CD14-positive monocyte (primary cell): ENCODE results near the gene LYVE1. TPM values are rescaled to one million over a fixed set of nuclear protein-coding genes. Genes with fewer than 3 reads are reported as not detected.

Experiments
- DNase-seq, 3 donors: peaks; one replicate each; pipeline ENCODE4 v3.0.0-alpha.2; 2011 to 2022
- H2AFZ ChIP-seq: 2 replicates; pipeline ENCODE4 v1.6.0; 2012; ENCODE audit warnings: mild to moderate bottlenecking, low read depth, low read length, inconsistent platforms; ENCODE audit not compliant: insufficient read depth, poor library complexity, severe bottlenecking
- H3K27ac ChIP-seq, 2 donors: 1 replicate in 1 of 2; 2 replicates in 1 of 2; pipeline ENCODE4 v1.5.1; 2012 to 2013; ENCODE audit warnings: low read length in 2 of 2, control low read depth in 1 of 2, inconsistent platforms in 1 of 2, low read depth in 1 of 2, mild to moderate bottlenecking in 1 of 2
- H3K27me3 ChIP-seq, 2 donors: one replicate each; pipeline versions ENCODE4 v1.6.0 to v1.6.1; 2011 to 2013; ENCODE audit warnings: low read length in 2 of 2; ENCODE audit not compliant: control insufficient read depth in 2 of 2, insufficient read depth in 2 of 2
- H3K36me3 ChIP-seq, 2 donors: replicated peaks in 1 of 2; 1 replicate in 1 of 2; 2 replicates in 1 of 2; pipeline versions ENCODE4 v1.5.1 to v1.6.1; 2012 to 2013; ENCODE audit warnings: low read length in 2 of 2, control low read depth in 1 of 2, inconsistent platforms in 1 of 2, mild to moderate bottlenecking in 1 of 2; ENCODE audit not compliant: insufficient read depth in 2 of 2, control insufficient read depth in 1 of 2
- H3K4me1 ChIP-seq, 2 donors: 1 replicate in 1 of 2; 2 replicates in 1 of 2; pipeline versions ENCODE4 v1.5.1 to v1.6.1; 2012 to 2013; ENCODE audit warnings: low read length in 2 of 2, control low read depth in 1 of 2, inconsistent platforms in 1 of 2, mild to moderate bottlenecking in 1 of 2, moderate library complexity in 1 of 2; ENCODE audit not compliant: insufficient read depth in 2 of 2, control insufficient read depth in 1 of 2
- H3K4me2 ChIP-seq: replicated peaks from 2 replicates; pipeline ENCODE3; 2012; ENCODE audit warnings: low read length, moderate library complexity, mild to moderate bottlenecking; ENCODE audit not compliant: poor library complexity, severe bottlenecking; ENCODE audit errors: extremely low read depth
- H3K4me3 ChIP-seq, 3 experiments: fragments of 200-600 bp in 1 of 3; sonication (generic) in 1 of 3; replicated peaks in 1 of 3; 1 replicate in 2 of 3; 2 replicates in 1 of 3; pipeline ENCODE4 v1.5.1; 2011 to 2013; ENCODE audit warnings: low read length in 3 of 3, mild to moderate bottlenecking in 3 of 3, control low read depth in 2 of 3, low read depth in 2 of 3, inconsistent platforms in 1 of 3, moderate library complexity in 1 of 3
- H3K79me2 ChIP-seq: 2 replicates; pipeline ENCODE4 v1.6.0; 2012; ENCODE audit warnings: mild to moderate bottlenecking, control low read depth, inconsistent platforms, low read length, moderate library complexity; ENCODE audit not compliant: insufficient read depth
- H3K9ac ChIP-seq: 2 replicates; pipeline ENCODE4 v1.6.0; 2017; ENCODE audit warnings: low read length, mild to moderate bottlenecking; ENCODE audit not compliant: insufficient read depth, poor library complexity, severe bottlenecking
- H3K9me3 ChIP-seq, 2 donors: replicated peaks in 1 of 2; 1 replicate in 1 of 2; 2 replicates in 1 of 2; pipeline versions ENCODE4 v1.5.1 to v1.6.1; 2012 to 2013; ENCODE audit warnings: low read length in 2 of 2, control low read depth in 1 of 2; ENCODE audit not compliant: control insufficient read depth in 1 of 2, insufficient read depth in 1 of 2
- H4K20me1 ChIP-seq: 2 replicates; pipeline ENCODE4 v1.6.0; 2012; ENCODE audit warnings: mild to moderate bottlenecking, low read length, control low read depth, moderate library complexity; ENCODE audit not compliant: insufficient read depth
- H3K27ac Mint-ChIP-seq, 7 donors: one replicate each; pipeline ENCODE4 v1.8.0; 2020; ENCODE audit warnings: mild to moderate bottlenecking in 7 of 7, mixed read lengths in 7 of 7, moderate library complexity in 6 of 7, inconsistent platforms in 2 of 7
- H3K27me3 Mint-ChIP-seq, 3 donors: one replicate each; pipeline ENCODE4 v1.8.0; 2021 to 2022; ENCODE audit warnings: low read depth in 3 of 3, mild to moderate bottlenecking in 3 of 3, mixed read lengths in 3 of 3, moderate library complexity in 3 of 3, inconsistent platforms in 1 of 3
- H3K36me3 Mint-ChIP-seq, 2 donors: one replicate each; pipeline ENCODE4 v1.8.0; 2020; ENCODE audit warnings: mixed read lengths in 2 of 2, inconsistent platforms in 1 of 2, mild to moderate bottlenecking in 1 of 2
- H3K4me1 Mint-ChIP-seq: one replicate; pipeline ENCODE4 v1.8.0; 2020; ENCODE audit warnings: mild to moderate bottlenecking, mixed read lengths
- H3K4me3 Mint-ChIP-seq, 2 donors: one replicate each; pipeline ENCODE4 v1.8.0; 2020; ENCODE audit warnings: mild to moderate bottlenecking in 2 of 2, mixed read lengths in 2 of 2, moderate library complexity in 1 of 2
- H3K9me3 Mint-ChIP-seq, 7 donors: one replicate each; pipeline ENCODE4 v1.8.0; 2020 to 2022; ENCODE audit warnings: mixed read lengths in 7 of 7, mild to moderate bottlenecking in 6 of 7, moderate library complexity in 6 of 7, inconsistent platforms in 2 of 7
- CTCF ChIP-seq: fragments of 200-600 bp; IDR thresholded peaks from one replicate; pipeline ENCODE4 v1.8.0; 2022; ENCODE audit warnings: antibody characterized with exemption, mild to moderate bottlenecking
- WGBS: methylation state at CpG from one replicate; pipeline ENCODE4 v1.1.5; 2013; ENCODE audit warnings: missing lambda C conversion rate; ENCODE audit not compliant: insufficient coverage; 5-methylcytosine and 5-hydroxymethylcytosine counted together
- intact Hi-C, 2 donors: fragments of 100-400 bp; cut with micrococcal nuclease; formaldehyde crosslinking; loops; one replicate each; pipeline versions ENCODE4 v1.15.0 to v1.15.1; 2023
- polyA plus RNA-seq, 3 donors: library from polyadenylated mRNA; depleted of rRNA in 1 of 3; unstranded in 2 of 3; stranded (reverse) in 1 of 3; fragments of 300-500 nt in 2 of 3; fragments of >200 nt in 1 of 3; fragmentation: Illumina TruSeq in 2 of 3; gene quantifications; 1 replicate in 2 of 3; 2 replicates in 1 of 3; pipeline ENCODE4 v1.2.3, GENCODE V29; 2012 to 2021

LYVE1 gene
- polyA plus RNA-seq, 3 donors, result 0.07 to 0.31 TPM; not detected in 1

- peaks cover 73 to 88% of the 10 kb centered on the region in 2 donors for H3K36me3 ChIP-seq
- 100% methylated on average over 1 of the region's 2 CpGs for whole genome bisulfite sequencing
- H3K4me1 ChIP-seq, result no peaks in the 10 kb centered on the region
These were observed 49.6 kb downstream of the LYVE1 start for GRCh38 chr11:10518891-10519290.

DNA sequence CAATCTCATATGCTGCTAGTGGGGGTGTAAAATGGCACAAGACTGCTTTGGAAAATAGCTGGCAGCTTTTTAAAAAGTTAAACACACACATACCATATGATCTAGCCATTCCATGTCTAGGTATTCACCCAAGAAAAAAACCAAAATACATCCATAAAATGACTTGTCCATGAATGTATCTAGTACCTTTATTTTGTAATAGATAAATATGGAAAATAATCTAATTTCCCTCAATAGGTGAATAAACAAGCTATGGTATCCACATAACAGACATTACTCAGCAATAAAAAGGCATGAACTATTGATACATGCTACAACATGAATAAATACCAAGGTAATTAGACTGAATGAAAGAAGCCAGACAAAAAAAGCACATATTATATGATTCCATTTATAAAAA lies 50.3 kb downstream of the LYVE1 start:
- Mint-ChIP-seq H3K27ac (no peak overlapping the region), H3K36me3 (peaks cover 62 to 71% of the 10 kb centered on the region in 2 donors), H3K9me3 (no peaks in the 10 kb centered on the region), H3K4me1 (peaks cover 3% of the 10 kb centered on the region), H3K4me3 (no peak overlapping the region), H3K27me3 (no peaks in the 10 kb centered on the region)
- no peak for DNase-seq
- no peaks in the 10 kb centered on the region for H3K4me1 ChIP-seq
- H3K79me2 ChIP-seq, result no peaks in the 10 kb centered on the region
- no peaks in the 10 kb centered on the region for H3K27me3 ChIP-seq
- H3K9me3 ChIP-seq, result no peaks in the 10 kb centered on the region
- intact Hi-C loops, result loop anchor here in 1 of 2 donors (10.0 kb wide), 1 partner anchor 217 kb away; no protein-coding TSS in a partner anchor
- H3K4me2 ChIP-seq, result no peak overlapping the region
- no peak overlapping the region for H3K9ac ChIP-seq
- H3K36me3 ChIP-seq, result peaks cover 67 to 88% of the 10 kb centered on the region in 2 donors
- no peaks in the 10 kb centered on the region for H4K20me1 ChIP-seq
- H3K27ac ChIP-seq, result no peak overlapping the region
- H2AFZ ChIP-seq, result no peak overlapping the region
- TF ChIP-seq CTCF, result no peak
- no peak overlapping the region for H3K4me3 ChIP-seq

More at GRCh38 chr11:10518891-10519290, 49.6 kb downstream of the LYVE1 start:
- H3K9ac ChIP-seq, result no peak overlapping the region
- no peak overlapping the region for H3K4me3 Mint-ChIP-seq
- no peak overlapping the region for H3K27ac Mint-ChIP-seq
- H3K36me3 Mint-ChIP-seq, result peaks cover 64 to 73% of the 10 kb centered on the region in 2 donors
- DNase-seq, result no peak
- no peaks in the 10 kb centered on the region for H3K27me3 Mint-ChIP-seq
- H4K20me1 ChIP-seq, result no peaks in the 10 kb centered on the region
- no peak for TF ChIP-seq CTCF
- no peak overlapping the region for H3K4me3 ChIP-seq
- no peak overlapping the region for H3K27ac ChIP-seq
- H3K9me3 ChIP-seq, result no peaks in the 10 kb centered on the region
- H3K4me1 Mint-ChIP-seq, result peaks cover 3% of the 10 kb centered on the region
- H3K27me3 ChIP-seq, result no peaks in the 10 kb centered on the region
- no peaks in the 10 kb centered on the region for H3K9me3 Mint-ChIP-seq
- no peaks in the 10 kb centered on the region for H3K79me2 ChIP-seq
- H3K4me2 ChIP-seq, result no peak overlapping the region
- no peak overlapping the region for H2AFZ ChIP-seq
- intact Hi-C loops, result loop anchor here in 1 of 2 donors (10.0 kb wide), 1 partner anchor 216 kb away; no protein-coding TSS in a partner anchor
